Fibroblast of lung (primary cell): ENCODE measurements around the gene SMOC2. TPM values are rescaled to one million over a fixed set of nuclear protein-coding genes. Genes with fewer than 3 reads are reported as not detected.

Source experiments
- DNase-seq, 2 donors: peaks; one replicate each; pipeline versions ENCODE4 v3.0.0 to v3.0.0-alpha.2; 2010; ENCODE audit warnings: low read depth in 2 of 2
- H2AFZ ChIP-seq: 2 replicates; pipeline ENCODE4 v1.5.1; 2012; ENCODE audit warnings: low read length, control low read depth, inconsistent platforms
- H3K27ac ChIP-seq: 2 replicates; pipeline ENCODE4 v1.5.1; 2011; ENCODE audit warnings: low read length, control low read depth; ENCODE audit not compliant: insufficient read depth
- H3K27me3 ChIP-seq: 2 replicates; pipeline ENCODE4 v1.5.1; 2011; ENCODE audit warnings: mild to moderate bottlenecking, low read length; ENCODE audit not compliant: control insufficient read depth, insufficient read depth
- H3K36me3 ChIP-seq: 2 replicates; pipeline ENCODE4 v1.5.1; 2011; ENCODE audit warnings: low read length; ENCODE audit not compliant: control insufficient read depth, insufficient read depth
- H3K4me1 ChIP-seq: 2 replicates; pipeline ENCODE4 v1.5.1; 2011; ENCODE audit warnings: low read length; ENCODE audit not compliant: control insufficient read depth, insufficient read depth; ENCODE audit errors: extremely low read depth
- H3K4me2 ChIP-seq: 2 replicates; pipeline ENCODE4 v1.5.1; 2011; ENCODE audit warnings: low read length, control low read depth; ENCODE audit not compliant: insufficient read depth; ENCODE audit errors: extremely low read depth
- H3K4me3 ChIP-seq, 4 experiments: fragments of 200-600 bp in 1 of 4; sonication (generic) in 1 of 4; replicated peaks in 1 of 4; 2 replicates each; pipeline ENCODE4 v1.5.1; 2011 to 2016; ENCODE audit warnings: low read length in 4 of 4, low read depth in 3 of 4, mild to moderate bottlenecking in 3 of 4, control low read depth in 2 of 4, inconsistent platforms in 1 of 4, mixed read lengths in 1 of 4; ENCODE audit not compliant: insufficient read depth in 1 of 4; ENCODE audit errors: control extremely low read depth in 1 of 4
- H3K79me2 ChIP-seq: 2 replicates; pipeline ENCODE4 v1.5.1; 2012; ENCODE audit warnings: mild to moderate bottlenecking, low read length, inconsistent platforms; ENCODE audit not compliant: control insufficient read depth, insufficient read depth
- H3K9ac ChIP-seq: 2 replicates; pipeline ENCODE4 v1.5.1; 2011; ENCODE audit warnings: mild to moderate bottlenecking, low read length, control low read depth; ENCODE audit not compliant: insufficient read depth
- H3K9me3 ChIP-seq: 2 replicates; pipeline ENCODE4 v1.5.1; 2012; ENCODE audit warnings: low read depth, low read length; ENCODE audit not compliant: control insufficient read depth, insufficient read depth
- H4K20me1 ChIP-seq: 2 replicates; pipeline ENCODE4 v1.5.1; 2011; ENCODE audit warnings: low read length; ENCODE audit not compliant: control insufficient read depth, insufficient read depth; ENCODE audit errors: extremely low read depth
- EZH2 ChIP-seq: IDR thresholded peaks from 2 replicates; pipeline ENCODE4 v1.5.1; 2012; ENCODE audit warnings: low read length, control low read depth, mild to moderate bottlenecking; ENCODE audit errors: missing control alignments
- polyA plus RNA-seq, 2 donors: library from polyadenylated mRNA; depleted of rRNA in 1 of 2; stranded (reverse) in 1 of 2; unstranded in 1 of 2; fragments of >200 nt; gene quantifications; 2 replicates each; pipeline ENCODE4 v1.2.1, GENCODE V29; 2011 to 2012; ENCODE audit warnings: missing spikeins in 1 of 2
- total RNA-seq: library from RNA; depleted of rRNA; stranded (reverse); fragments of >200 nt; gene quantifications from 2 replicates; pipeline ENCODE4 v1.2.1, GENCODE V29; 2014
- TF ChIP-seq, protein P1 (sequence below), 2 donors: IDR thresholded peaks in 1 of 2; conservative IDR thresholded peaks in 1 of 2; 1 replicate in 1 of 2; 2 replicates in 1 of 2; pipeline ENCODE4 v1.5.1; 2011 to 2012; ENCODE audit warnings: low read length in 2 of 2, control low read depth in 1 of 2, inconsistent platforms in 1 of 2, low read depth in 1 of 2, mild to moderate bottlenecking in 1 of 2

Gene SMOC2
- total and polyA plus RNA-seq, 2 donors (not counting 1 experiment from before 2014, with no cell fraction given), result not detected

DNA sequence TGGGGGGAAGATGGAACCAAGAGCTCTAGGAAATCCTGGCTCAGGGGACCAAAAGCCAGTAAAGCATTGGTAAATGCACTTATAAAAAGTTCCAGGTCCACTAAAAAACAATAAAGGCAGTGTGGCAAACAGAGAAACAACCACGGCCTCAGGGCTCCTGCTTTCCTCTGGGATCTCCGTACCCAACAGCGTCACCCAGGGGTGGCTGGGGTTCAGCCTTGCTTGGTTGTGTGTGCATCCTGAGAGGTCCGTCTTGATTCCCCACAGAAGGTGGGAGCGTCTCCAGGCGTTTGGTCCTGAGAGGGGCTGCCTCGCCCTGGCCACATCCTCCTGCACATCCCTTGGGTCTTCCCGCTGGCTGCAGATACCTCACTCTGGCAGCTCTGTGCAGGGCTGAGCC is 60.6 kb downstream of the SMOC2 start:
- H3K36me3 ChIP-seq, result no peaks in the 10 kb centered on the region
- no peaks in the 10 kb centered on the region for H4K20me1 ChIP-seq
- H3K4me1 ChIP-seq, result no peaks in the 10 kb centered on the region
- no peaks in the 10 kb centered on the region for H3K9me3 ChIP-seq
- H3K4me2 ChIP-seq, result no peak overlapping the region
- no peak overlapping the region for H3K27ac ChIP-seq
- no peak for DNase-seq
- H3K4me3 ChIP-seq, result no peak overlapping the region
- H2AFZ ChIP-seq, result no peak overlapping the region
- TF ChIP-seq EZH2, result no peak
- TF ChIP-seq, protein P1, sequence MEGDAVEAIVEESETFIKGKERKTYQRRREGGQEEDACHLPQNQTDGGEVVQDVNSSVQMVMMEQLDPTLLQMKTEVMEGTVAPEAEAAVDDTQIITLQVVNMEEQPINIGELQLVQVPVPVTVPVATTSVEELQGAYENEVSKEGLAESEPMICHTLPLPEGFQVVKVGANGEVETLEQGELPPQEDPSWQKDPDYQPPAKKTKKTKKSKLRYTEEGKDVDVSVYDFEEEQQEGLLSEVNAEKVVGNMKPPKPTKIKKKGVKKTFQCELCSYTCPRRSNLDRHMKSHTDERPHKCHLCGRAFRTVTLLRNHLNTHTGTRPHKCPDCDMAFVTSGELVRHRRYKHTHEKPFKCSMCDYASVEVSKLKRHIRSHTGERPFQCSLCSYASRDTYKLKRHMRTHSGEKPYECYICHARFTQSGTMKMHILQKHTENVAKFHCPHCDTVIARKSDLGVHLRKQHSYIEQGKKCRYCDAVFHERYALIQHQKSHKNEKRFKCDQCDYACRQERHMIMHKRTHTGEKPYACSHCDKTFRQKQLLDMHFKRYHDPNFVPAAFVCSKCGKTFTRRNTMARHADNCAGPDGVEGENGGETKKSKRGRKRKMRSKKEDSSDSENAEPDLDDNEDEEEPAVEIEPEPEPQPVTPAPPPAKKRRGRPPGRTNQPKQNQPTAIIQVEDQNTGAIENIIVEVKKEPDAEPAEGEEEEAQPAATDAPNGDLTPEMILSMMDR (conservative IDR thresholded peaks at IDR 0.05 in 1 of 2, IDR thresholded peaks at IDR 0.05 in 1 of 2; ENCODE audit: low read depth in 1 of 2, low read length in 2 of 2), result no peak
- no peaks in the 10 kb centered on the region for H3K27me3 ChIP-seq
- H3K9ac ChIP-seq, result no peak overlapping the region
- H3K79me2 ChIP-seq, result no peaks in the 10 kb centered on the region

GRCh38 chr6:168504366-168504765 is 63.4 kb downstream of the SMOC2 start:
- no peaks in the 10 kb centered on the region for H3K27me3 ChIP-seq
- no peak overlapping the region for H3K27ac ChIP-seq
- H3K36me3 ChIP-seq, result no peaks in the 10 kb centered on the region
- H2AFZ ChIP-seq, result no peak overlapping the region
- no peak overlapping the region for H3K4me2 ChIP-seq
- no peaks in the 10 kb centered on the region for H3K4me1 ChIP-seq
- TF ChIP-seq EZH2, result no peak
- TF ChIP-seq, protein P1 (conservative IDR thresholded peaks at IDR 0.05 in 1 of 2, IDR thresholded peaks at IDR 0.05 in 1 of 2; ENCODE audit: low read depth in 1 of 2, low read length in 2 of 2), result no peak
- no peaks in the 10 kb centered on the region for H3K79me2 ChIP-seq
- no peak overlapping the region for H3K4me3 ChIP-seq
- no peak for DNase-seq
- no peak overlapping the region for H3K9ac ChIP-seq
- no peaks in the 10 kb centered on the region for H3K9me3 ChIP-seq
- no peaks in the 10 kb centered on the region for H4K20me1 ChIP-seq

GRCh38 chr6:168506460-168506859 is 65.5 kb downstream of the SMOC2 start:
- H2AFZ ChIP-seq, result no peak overlapping the region
- no peak overlapping the region for H3K27ac ChIP-seq
- no peak overlapping the region for H3K9ac ChIP-seq
- TF ChIP-seq EZH2, result no peak
- TF ChIP-seq, protein P1 (conservative IDR thresholded peaks at IDR 0.05 in 1 of 2, IDR thresholded peaks at IDR 0.05 in 1 of 2; ENCODE audit: low read depth in 1 of 2, low read length in 2 of 2), result no peak
- no peak overlapping the region for H3K4me3 ChIP-seq
- no peaks in the 10 kb centered on the region for H3K27me3 ChIP-seq
- H3K36me3 ChIP-seq, result no peaks in the 10 kb centered on the region
- DNase-seq, result no peak
- H4K20me1 ChIP-seq, result no peaks in the 10 kb centered on the region
- H3K4me1 ChIP-seq, result no peaks in the 10 kb centered on the region
- no peak overlapping the region for H3K4me2 ChIP-seq
- no peaks in the 10 kb centered on the region for H3K79me2 ChIP-seq
- no peaks in the 10 kb centered on the region for H3K9me3 ChIP-seq
